ENCODE data around the gene TMEM147.

Gene TMEM147

GRCh38 chr19:35521124-35521743, 24.2 kb upstream of the TMEM147 start:
- DNase-seq (ENCODE audit: low spot score), result no peak

GRCh38 chr19:35522745-35523327, 22.6 kb upstream of the TMEM147 start:
- no peak for DNase-seq (ENCODE audit: low spot score)

GRCh38 chr19:35524181-35524837, 21.1 kb upstream of the TMEM147 start:
- no peak for DNase-seq (ENCODE audit: low spot score)

GRCh38 chr19:35525873-35526272, 19.6 kb upstream of the TMEM147 start:
- no peak for DNase-seq (ENCODE audit: low spot score)

GRCh38 chr19:35528218-35529038, 17.0 kb upstream of the TMEM147 start, which contains the start of gene SBSN:
SBSN (minus strand) TSS chr19:35528311; CDS start chr19:35528281, 30 bp downstream.
- no peak for DNase-seq (ENCODE audit: low spot score)

GRCh38 chr19:35529241-35530218, 15.9 kb upstream of the TMEM147 start:
- no peak for DNase-seq (ENCODE audit: low spot score)

GRCh38 chr19:35531291-35531690, 14.1 kb upstream of the TMEM147 start:
- DNase-seq (ENCODE audit: low spot score), result no peak

- no peak for DNase-seq (ENCODE audit: low spot score)
Observed at GRCh38 chr19:35533201-35533821, 12.1 kb upstream of the TMEM147 start, which contains the start of gene GAPDHS. GAPDHS (plus strand) TSS chr19:35533456; CDS start chr19:35533528, 72 bp downstream.

- DNase-seq (ENCODE audit: low spot score), result no peak
Observed at GRCh38 chr19:35533822-35534392, 11.5 kb upstream of the TMEM147 start.

- DNase-seq (ENCODE audit: low spot score), result no peak
Observed at GRCh38 chr19:35534803-35535480, 10.5 kb upstream of the TMEM147 start.

GRCh38 chr19:35539314-35539713, 6.1 kb upstream of the TMEM147 start:
- no peak for DNase-seq (ENCODE audit: low spot score)

GRCh38 chr19:35539850-35540249, 5.6 kb upstream of the TMEM147 start:
- DNase-seq (ENCODE audit: low spot score), result no peak

- DNase-seq (ENCODE audit: low spot score), result no peak
Observed at GRCh38 chr19:35540356-35540927, 5.0 kb upstream of the TMEM147 start.

- no peak for DNase-seq (ENCODE audit: low spot score)
Observed at GRCh38 chr19:35542209-35542608, 3.2 kb upstream of the TMEM147 start.

GRCh38 chr19:35543280-35544109, 1.9 kb upstream of the TMEM147 start:
- DNase-seq (ENCODE audit: low spot score), result no peak

- DNase-seq (ENCODE audit: low spot score), result no peak
Observed at GRCh38 chr19:35544110-35544802, 1.2 kb upstream of the TMEM147 start.

GRCh38 chr19:35545855-35546381, 492 bp downstream of the TMEM147 start:
- DNase-seq (ENCODE audit: low spot score), result no peak

GRCh38 chr19:35546532-35546931, 1.1 kb downstream of the TMEM147 start:
- DNase-seq (ENCODE audit: low spot score), result no peak

All from globus pallidus (tissue), 1 donor.